Lung (tissue), 12 donors: ENCODE data around the gene PAX2. TPM values are rescaled to one million over a fixed set of nuclear protein-coding genes. Genes with fewer than 3 reads are reported as not detected.

Experiments used
- ATAC-seq: fragments of 200-7000 bp; cut with Tn5 transposase; one replicate; pipeline ENCODE4 v1.9.1; 2020; ENCODE audit warnings: moderate number of reproducible peaks; ENCODE audit not compliant: insufficient read depth, low FRiP score
- DNase-seq, 3 donors: peaks; one replicate each; pipeline ENCODE4 v3.0.0-alpha.2; 2013 to 2017
- H3K27ac ChIP-seq, 2 donors: one replicate each; pipeline ENCODE4 v1.5.1; 2013; ENCODE audit warnings: mild to moderate bottlenecking in 2 of 2, moderate library complexity in 2 of 2, control low read depth in 1 of 2, inconsistent platforms in 1 of 2, low read depth in 1 of 2, low read length in 1 of 2
- H3K27me3 ChIP-seq, 3 donors: one replicate each; pipeline ENCODE4 v1.5.1; 2013; ENCODE audit warnings: low read length in 2 of 3; ENCODE audit not compliant: control insufficient read depth in 3 of 3, insufficient read depth in 3 of 3
- H3K36me3 ChIP-seq, 4 donors: one replicate each; pipeline ENCODE4 v1.5.1; 2013; ENCODE audit warnings: low read length in 4 of 4, mild to moderate bottlenecking in 1 of 4, moderate library complexity in 1 of 4; ENCODE audit not compliant: control insufficient read depth in 4 of 4, insufficient read depth in 4 of 4
- H3K4me1 ChIP-seq, 5 donors: one replicate each; pipeline ENCODE4 v1.5.1; 2013; ENCODE audit warnings: low read length in 5 of 5, mild to moderate bottlenecking in 2 of 5, moderate library complexity in 1 of 5; ENCODE audit not compliant: control insufficient read depth in 5 of 5, insufficient read depth in 5 of 5
- H3K4me3 ChIP-seq: one replicate; pipeline ENCODE4 v1.5.1; 2013; ENCODE audit warnings: mild to moderate bottlenecking, control low read depth, moderate library complexity
- H3K9ac ChIP-seq, 2 donors: one replicate each; pipeline ENCODE4 v1.5.1; 2013; ENCODE audit warnings: low read length in 2 of 2, control low read depth in 1 of 2; ENCODE audit not compliant: insufficient read depth in 1 of 2
- H3K9me3 ChIP-seq, 4 donors: one replicate each; pipeline ENCODE4 v1.5.1; 2013; ENCODE audit warnings: low read length in 3 of 4, mild to moderate bottlenecking in 1 of 4, moderate library complexity in 1 of 4; ENCODE audit not compliant: control insufficient read depth in 4 of 4, insufficient read depth in 3 of 4
- CTCF ChIP-seq: IDR thresholded peaks from 2 replicates; pipeline ENCODE4 v1.5.1; 2012; ENCODE audit warnings: mild to moderate bottlenecking; ENCODE audit errors: control extremely low read depth, extremely low read depth
- WGBS, 2 donors: extraction: QIAGEN DNeasy Blood & Tissue Kit; methylation state at CpG; one replicate each; pipeline ENCODE4 v1.1.7; 2013; 5-methylcytosine and 5-hydroxymethylcytosine counted together
- polyA plus RNA-seq, 2 donors: library from polyadenylated mRNA; stranded (reverse); fragments of 200-250 nt; gene quantifications; one replicate each; pipeline ENCODE4 v1.2.1, GENCODE V29; 2013
- total RNA-seq, 2 donors: library from RNA; depleted of rRNA in 1 of 2; stranded (reverse); fragments of >200 nt in 1 of 2; gene quantifications; one replicate each; pipeline ENCODE4 v1.2.1, GENCODE V29; 2014 to 2021
- donor health status: control.
- donor health status: control.
- donor health status: Bipolar disorder and iron deficiency.
- donor health status: healthy.
- donor health status: DM: yes; HTN: yes; CAD: no.

PAX2 gene
- total and polyA plus RNA-seq, 4 donors, result not detected

GRCh38 chr10:100875484-100876166 lies 130.2 kb downstream of the PAX2 start:
- ATAC-seq, result no peak

GRCh38 chr10:100876585-100877460 lies 131.4 kb downstream of the PAX2 start:
- 60 to 75% methylated on average over 24 of the region's 24 CpGs for WGBS, 2 donors
- Histone ChIP-seq H3K27ac (no peak overlapping the region), H3K36me3 (no peaks in the 10 kb centered on the region), H3K4me3 (no peak overlapping the region), H3K9me3 (no peaks in the 10 kb centered on the region), H3K27me3 (peaks cover 0 to 22% (median 0%) of the 10 kb centered on the region in 3 donors), H3K4me1 (peaks cover 0 to 51% (median 15%) of the 10 kb centered on the region in 5 donors), H3K9ac (no peak overlapping the region)
- DNase-seq (no peak), ATAC-seq (no peak)
- no peak for TF ChIP-seq CTCF

More at GRCh38 chr10:100875484-100876166, 130.2 kb downstream of the PAX2 start:
- no peak for DNase-seq
- no peak for TF ChIP-seq CTCF
- H3K4me3 ChIP-seq, result no peak overlapping the region
- WGBS, 2 donors, result 54 to 73% methylated on average over 5 of the region's 5 CpGs
- no peaks in the 10 kb centered on the region for H3K36me3 ChIP-seq
- peaks cover 0 to 39% (median 4%) of the 10 kb centered on the region in 5 donors for H3K4me1 ChIP-seq
- H3K9ac ChIP-seq, result no peak overlapping the region
- H3K9me3 ChIP-seq, result no peaks in the 10 kb centered on the region
- H3K27me3 ChIP-seq, result peaks cover 0 to 22% (median 0%) of the 10 kb centered on the region in 3 donors
- H3K27ac ChIP-seq, result no peak overlapping the region

- WGBS, 2 donors, result 79 to 92% methylated on average over 11 of the region's 11 CpGs
- DNase-seq, result no peak
- ATAC-seq, result no peak
Observed at GRCh38 chr10:100877461-100877850, 132.1 kb downstream of the PAX2 start.

More at GRCh38 chr10:100877461-100877850, 132.1 kb downstream of the PAX2 start:
- H3K27me3 ChIP-seq, result peaks cover 0 to 22% (median 0%) of the 10 kb centered on the region in 3 donors
- peaks cover 0 to 57% (median 21%) of the 10 kb centered on the region in 5 donors for H3K4me1 ChIP-seq
- H3K4me3 ChIP-seq, result no peak overlapping the region
- no peaks in the 10 kb centered on the region for H3K36me3 ChIP-seq
- no peak overlapping the region for H3K9ac ChIP-seq
- TF ChIP-seq CTCF, result no peak
- no peak overlapping the region for H3K27ac ChIP-seq
- H3K9me3 ChIP-seq, result no peaks in the 10 kb centered on the region
